Osteoblast (primary cell): ENCODE data around the gene CHD3. TPM values are rescaled to one million over a fixed set of nuclear protein-coding genes. Genes with fewer than 3 reads are reported as not detected.

ENCODE experiments used
- DNase-seq: peaks from one replicate; pipeline ENCODE4 v3.0.0; 2011; ENCODE audit warnings: low spot score, mixed read lengths; ENCODE audit not compliant: insufficient read length; ENCODE audit errors: missing footprints
- H2AFZ ChIP-seq: 2 replicates; pipeline ENCODE4 v1.6.0; 2011; ENCODE audit warnings: mild to moderate bottlenecking, low read length
- H3K27ac ChIP-seq: 2 replicates; pipeline ENCODE4 v1.5.1; 2011; ENCODE audit warnings: mild to moderate bottlenecking, low read depth, low read length, moderate library complexity
- H3K27me3 ChIP-seq: 2 replicates; pipeline ENCODE4 v1.6.0; 2012; ENCODE audit warnings: mild to moderate bottlenecking, control low read depth, inconsistent platforms, low read length, moderate library complexity; ENCODE audit not compliant: insufficient read depth
- H3K36me3 ChIP-seq: 2 replicates; pipeline ENCODE4 v1.5.1; 2011; ENCODE audit warnings: mild to moderate bottlenecking, low read length, control low read depth, moderate library complexity; ENCODE audit not compliant: insufficient read depth
- H3K4me1 ChIP-seq: 2 replicates; pipeline ENCODE4 v1.5.1; 2011; ENCODE audit warnings: mild to moderate bottlenecking, low read length, control low read depth, moderate library complexity; ENCODE audit not compliant: insufficient read depth
- H3K4me2 ChIP-seq: 2 replicates; pipeline ENCODE4 v1.6.0; 2011; ENCODE audit warnings: mild to moderate bottlenecking, low read length; ENCODE audit not compliant: insufficient read depth
- H3K4me3 ChIP-seq: fragments of 200-600 bp; sonication (generic); 3 replicates; pipeline ENCODE4 v1.5.1; 2012; ENCODE audit warnings: mild to moderate bottlenecking, low read length, inconsistent platforms; ENCODE audit not compliant: insufficient read depth
- H3K79me2 ChIP-seq: 2 replicates; pipeline ENCODE4 v1.6.0; 2012; ENCODE audit warnings: mild to moderate bottlenecking, low read length, control low read depth, inconsistent platforms; ENCODE audit not compliant: insufficient read depth
- H3K9me3 ChIP-seq: 2 replicates; pipeline ENCODE4 v1.5.1; 2011; ENCODE audit warnings: low read depth, low read length, control low read depth
- H4K20me1 ChIP-seq: 2 replicates; pipeline ENCODE4 v1.6.0; 2012; ENCODE audit warnings: mild to moderate bottlenecking, low read length, control low read depth; ENCODE audit not compliant: insufficient read depth
- CTCF ChIP-seq: IDR thresholded peaks from 2 replicates; pipeline ENCODE4 v1.5.1; 2011; ENCODE audit warnings: mild to moderate bottlenecking, low read depth, low read length, moderate library complexity; ENCODE audit errors: extremely low read depth
- total RNA-seq: library from RNA; depleted of rRNA; stranded (reverse); fragments of >200 nt; gene quantifications from 2 replicates; pipeline ENCODE4 v1.2.3, GENCODE V29; 2012

The CHD3 gene
- 95.2 and 97.0 TPM in 2 replicates for total RNA-seq

GRCh38 chr17:7888184-7888920 lies at the start of gene CHD3:
CHD3 (plus strand) TSS chr17:7888789; CDS start chr17:7889001, 212 bp downstream.
- H3K36me3 ChIP-seq: peaks cover 35% of the 10 kb centered on the region
- H3K79me2 ChIP-seq: peaks cover 36% of the 10 kb centered on the region
- peak within 1 kb of the TSS; percentile 85 for H2AFZ ChIP-seq
- peak within 1 kb of the TSS; percentile 97 for H3K4me2 ChIP-seq
- DNase-seq: no peak
- no peak for TF ChIP-seq CTCF
- H3K4me1 ChIP-seq: peaks cover 44% of the 10 kb centered on the region
- H3K9me3 ChIP-seq: no peaks in the 10 kb centered on the region
- no peaks in the 10 kb centered on the region for H3K27me3 ChIP-seq
- H4K20me1 ChIP-seq: peaks cover 20% of the 10 kb centered on the region
- H3K4me3 ChIP-seq: peak within 1 kb of the TSS; percentile 95
- peak within 1 kb of the TSS; percentile 79 for H3K27ac ChIP-seq

- H3K4me2 ChIP-seq: peak overlapping the region; percentile 71
- H3K27me3 ChIP-seq: no peaks in the 10 kb centered on the region
- H3K36me3 ChIP-seq: peaks cover 9% of the 10 kb centered on the region
- no peak overlapping the region for H3K27ac ChIP-seq
- H3K4me1 ChIP-seq: peaks cover 45% of the 10 kb centered on the region
- H3K79me2 ChIP-seq: peaks cover 19% of the 10 kb centered on the region
- peaks cover 27% of the 10 kb centered on the region for H4K20me1 ChIP-seq
- no peaks in the 10 kb centered on the region for H3K9me3 ChIP-seq
- no peak overlapping the region for H2AFZ ChIP-seq
- no peak for DNase-seq
- H3K4me3 ChIP-seq: no peak overlapping the region
- no peak for TF ChIP-seq CTCF
Measured at GRCh38 chr17:7839190-7839875, 49.3 kb upstream of the CHD3 start.

- no peak overlapping the region for H3K4me3 ChIP-seq
- no peaks in the 10 kb centered on the region for H3K27me3 ChIP-seq
- H3K4me1 ChIP-seq: peaks cover 44% of the 10 kb centered on the region
- H3K9me3 ChIP-seq: no peaks in the 10 kb centered on the region
- no peak overlapping the region for H3K4me2 ChIP-seq
- peaks cover 22% of the 10 kb centered on the region for H3K79me2 ChIP-seq
- H3K36me3 ChIP-seq: peaks cover 9% of the 10 kb centered on the region
- TF ChIP-seq CTCF: no peak
- peaks cover 27% of the 10 kb centered on the region for H4K20me1 ChIP-seq
- no peak overlapping the region for H3K27ac ChIP-seq
- DNase-seq: peak; percentile 91
- H2AFZ ChIP-seq: no peak overlapping the region
Measured at GRCh38 chr17:7839876-7840261, 48.7 kb upstream of the CHD3 start.

GRCh38 chr17:7840441-7840840 lies 48.1 kb upstream of the CHD3 start:
- Histone ChIP-seq H3K4me3 (no peak overlapping the region), H3K4me2 (no peak overlapping the region), H3K9me3 (no peaks in the 10 kb centered on the region), H2AFZ (no peak overlapping the region), H3K27ac (no peak overlapping the region), H3K79me2 (peaks cover 27% of the 10 kb centered on the region), H3K36me3 (peaks cover 9% of the 10 kb centered on the region), H4K20me1 (peaks cover 32% of the 10 kb centered on the region), H3K27me3 (no peaks in the 10 kb centered on the region), H3K4me1 (peaks cover 49% of the 10 kb centered on the region)
- DNase-seq: no peak
- no peak for TF ChIP-seq CTCF
